Posterior vena cava (tissue), 2 donors: ENCODE measurements around the gene VAV2. TPM values are rescaled to one million over a fixed set of nuclear protein-coding genes. Genes with fewer than 3 reads are reported as not detected.

Source experiments
- DNase-seq: peaks from one replicate; pipeline ENCODE4 v3.0.0-alpha.2; 2020; ENCODE audit warnings: low spot score
- intact Hi-C, 2 donors: fragments of 100-400 bp; cut with DNase I; formaldehyde crosslinking; loops; one replicate each; pipeline versions ENCODE4 v1.14.1 to v1.14.2; 2022 to 2023
- total RNA-seq, 2 donors: library from RNA; stranded (reverse); fragmentation: NEBNext Ultra II Directional; extraction: Animal tissue kit (Norgen Biotek cat#: 25700); gene quantifications; one replicate each; pipeline ENCODE4 v1.2.1, GENCODE V29; 2021
- donor health status: DM: yes; HTN: yes; CAD: no.
- donor health status: DM: yes; HTN: yes; CAD: no.

The VAV2 gene
- total RNA-seq, 2 donors from 2014 or later, result 12.9 to 17.9 TPM

- intact Hi-C loops, result loop anchor here in 1 of 2 donors (5.0 to 10.0 kb wide), 2 partner anchors 85 to 823 kb away; no protein-coding TSS in a partner anchor
- no peak for DNase-seq
Observed at GRCh38 chr9:133949486-133950061, 42.5 kb downstream of the VAV2 start.

GRCh38 chr9:133948561-133949485, 43.3 kb downstream of the VAV2 start:
- intact Hi-C loops, result loop anchor here in 1 of 2 donors (5.0 to 10.0 kb wide), 2 partner anchors 84 to 823 kb away; no protein-coding TSS in a partner anchor
- DNase-seq, result no peak

GRCh38 chr9:133948131-133948530, 44.0 kb downstream of the VAV2 start:
- intact Hi-C loops, result loop anchor here in 1 of 2 donors (5.0 to 10.0 kb wide), 2 partner anchors 83 to 824 kb away; no protein-coding TSS in a partner anchor

GRCh38 chr9:133946840-133947486, 45.2 kb downstream of the VAV2 start:
- DNase-seq, result peak; percentile 41
- intact Hi-C loops, result loop anchor here in 1 of 2 donors (2.0 to 10.0 kb wide), 3 partner anchors 36 to 825 kb away; no protein-coding TSS in a partner anchor

More at GRCh38 chr9:133948131-133948530, 44.0 kb downstream of the VAV2 start:
- DNase-seq, result peak; percentile 75

- intact Hi-C loops, result loop anchor here in 1 of 2 donors (2.0 to 10.0 kb wide), 3 partner anchors 37 to 826 kb away; no protein-coding TSS in a partner anchor
- DNase-seq, result peak; percentile 55
Observed at GRCh38 chr9:133945977-133946753, 46.0 kb downstream of the VAV2 start.

- DNase-seq, result peak; percentile 76
- intact Hi-C loops, result loop anchor here in 1 of 2 donors (5.0 to 10.0 kb wide), 2 partner anchors 81 to 827 kb away; no protein-coding TSS in a partner anchor
Observed at GRCh38 chr9:133945314-133945975, 46.7 kb downstream of the VAV2 start.

- intact Hi-C loops, result loop anchor here in 1 of 2 donors (5.0 to 10.0 kb wide), 2 partner anchors 80 to 828 kb away; no protein-coding TSS in a partner anchor
- peak; percentile 93 for DNase-seq
Observed at GRCh38 chr9:133944746-133945135, 47.4 kb downstream of the VAV2 start.

- intact Hi-C loops, result loop anchor here in 1 of 2 donors (10.0 kb wide), 1 partner anchor 79 kb away; no protein-coding TSS in a partner anchor
Observed at GRCh38 chr9:133943781-133944745, 48.1 kb downstream of the VAV2 start.

GRCh38 chr9:133943036-133943780, 48.9 kb downstream of the VAV2 start:
- DNase-seq, result peak; percentile 55
- intact Hi-C loops, result loop anchor here in 1 of 2 donors (10.0 kb wide), 1 partner anchor 78 kb away; no protein-coding TSS in a partner anchor

More at GRCh38 chr9:133943781-133944745, 48.1 kb downstream of the VAV2 start:
- peak; percentile 68 for DNase-seq

GRCh38 chr9:133942206-133942975, 49.7 kb downstream of the VAV2 start:
- DNase-seq, result peak; percentile 62
- intact Hi-C loops, result loop anchor here in 1 of 2 donors (10.0 kb wide), 1 partner anchor 78 kb away; no protein-coding TSS in a partner anchor

- no peak for DNase-seq
- intact Hi-C loops, result loop anchor here in 1 of 2 donors (5.0 to 10.0 kb wide), 2 partner anchors 75 to 708 kb away; no protein-coding TSS in a partner anchor
Observed at GRCh38 chr9:133939845-133940244, 52.3 kb downstream of the VAV2 start.

GRCh38 chr9:133939171-133939785, 52.8 kb downstream of the VAV2 start:
- DNase-seq, result no peak
- intact Hi-C loops, result loop anchor here in 1 of 2 donors (5.0 kb wide), 1 partner anchor 707 kb away; no protein-coding TSS in a partner anchor

GRCh38 chr9:133938753-133939152, 53.4 kb downstream of the VAV2 start:
- no peak for DNase-seq
- intact Hi-C loops, result loop anchor here in 1 of 2 donors (5.0 kb wide), 1 partner anchor 706 kb away; no protein-coding TSS in a partner anchor

- intact Hi-C loops, result loop anchor here in 1 of 2 donors (5.0 kb wide), 1 partner anchor 706 kb away; no protein-coding TSS in a partner anchor
- no peak for DNase-seq
Observed at GRCh38 chr9:133938086-133938485, 54.0 kb downstream of the VAV2 start.
